NCI-H2107 treated with DMSO at 0.1 percent for 48 hours (cell line): ENCODE measurements around the gene OR10C1.

Experiments
- DNase-seq: peaks from one replicate; lab custom pipeline; 2025; ENCODE audit not compliant: unreplicated experiment; lab: John Stamatoyannopoulos, UW

OR10C1 gene

DNA sequence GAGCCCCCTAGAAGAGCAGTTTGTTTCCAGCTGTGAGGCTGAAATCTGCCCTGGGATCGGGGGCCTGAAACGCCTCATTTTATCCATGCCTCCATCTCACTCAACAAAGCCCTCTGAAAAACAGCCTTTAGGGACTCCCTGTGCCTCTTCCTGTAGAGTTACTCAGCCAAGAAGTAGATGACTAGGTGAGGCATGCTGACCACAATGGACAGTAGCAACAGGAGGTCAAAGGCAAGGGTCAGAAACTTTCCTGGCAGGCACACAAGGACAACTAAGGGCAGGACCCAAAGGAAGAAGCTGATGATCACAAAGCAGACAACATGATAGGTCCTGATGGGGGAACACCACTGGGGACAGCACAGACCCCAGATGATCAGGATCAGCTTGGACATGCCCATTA, 35.9 kb downstream of the OR10C1 start:
- no peak for DNase-seq

- no peak for DNase-seq
These were observed 38.9 kb downstream of the OR10C1 start for GRCh38 chr6:29477923-29478450.

DNA sequence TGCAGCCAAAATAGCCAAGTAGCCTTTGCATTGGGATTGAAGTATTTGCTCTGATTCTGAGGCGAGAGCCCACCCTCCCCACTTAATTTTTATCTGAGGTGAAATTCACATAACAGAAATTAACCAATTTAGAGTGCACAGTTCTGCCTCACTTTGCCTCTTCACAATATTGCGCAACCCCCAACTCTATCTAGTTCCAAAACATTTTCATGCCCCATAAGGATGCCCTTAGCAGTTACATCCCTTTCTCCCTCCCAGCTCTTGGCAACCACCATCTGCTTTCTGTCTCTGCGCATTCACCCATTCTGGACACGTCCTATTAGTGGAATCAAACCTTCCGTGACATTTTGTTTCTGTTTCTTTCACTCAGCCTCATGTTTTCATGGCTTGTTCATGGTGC, 39.6 kb downstream of the OR10C1 start:
- no peak for DNase-seq

DNA sequence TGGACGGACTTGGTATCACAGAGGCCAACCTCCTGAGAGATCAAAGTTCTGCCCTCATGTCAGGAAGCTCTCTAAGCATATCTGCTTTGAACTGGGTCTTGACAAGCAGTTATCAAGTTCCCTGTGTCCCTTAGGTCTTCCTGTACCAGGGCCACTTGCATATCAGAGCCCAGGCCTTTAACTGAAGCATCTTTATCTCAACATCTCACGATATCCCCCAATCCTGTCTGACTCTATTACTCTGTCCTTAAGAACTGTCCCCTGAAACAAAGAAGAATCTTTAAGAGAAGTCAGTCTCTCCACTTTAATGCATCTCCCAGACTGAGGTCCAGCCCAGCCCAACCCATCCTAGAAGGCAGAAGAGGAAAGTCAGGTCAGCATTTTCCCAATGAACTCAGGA, 40.5 kb downstream of the OR10C1 start:
- no peak for DNase-seq

DNA sequence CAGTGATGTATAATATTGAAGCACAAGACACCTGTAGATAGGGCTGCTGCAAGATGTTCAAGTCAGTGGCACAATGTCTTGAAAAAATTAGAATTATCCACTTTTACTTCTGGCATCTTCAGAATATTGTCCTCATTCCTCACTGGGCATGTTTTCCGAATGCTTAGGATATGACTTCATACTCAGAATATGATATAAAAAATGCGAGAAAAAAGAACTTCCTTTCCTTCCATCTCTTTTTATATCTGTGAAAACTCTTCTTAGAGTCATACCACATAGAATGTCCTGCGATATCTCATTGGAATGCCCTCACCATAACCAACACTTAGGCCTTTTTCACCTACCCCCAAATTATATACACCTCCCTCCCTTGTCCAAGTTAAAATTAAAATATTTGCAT, 44.1 kb downstream of the OR10C1 start:
- DNase-seq, result no peak

DNA sequence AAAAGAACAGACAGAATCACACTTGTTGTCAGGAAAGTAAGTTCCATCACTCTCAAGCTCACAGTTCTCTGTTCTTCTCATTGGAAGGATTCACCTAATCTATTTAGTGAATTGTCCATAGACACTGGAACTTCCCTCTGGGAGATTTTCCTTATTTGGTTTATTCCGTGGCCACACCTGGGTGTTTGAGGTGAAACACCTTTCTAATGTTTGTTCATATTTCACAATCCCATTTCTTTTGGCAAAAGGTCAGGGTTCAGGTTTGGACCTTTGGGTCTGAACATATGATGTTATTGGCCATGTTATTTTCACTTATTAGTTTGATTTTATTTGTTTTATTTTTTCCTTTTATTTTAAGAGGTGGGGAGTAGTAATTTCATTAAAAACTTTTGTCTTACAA, 44.6 kb downstream of the OR10C1 start:
- no peak for DNase-seq

DNA sequence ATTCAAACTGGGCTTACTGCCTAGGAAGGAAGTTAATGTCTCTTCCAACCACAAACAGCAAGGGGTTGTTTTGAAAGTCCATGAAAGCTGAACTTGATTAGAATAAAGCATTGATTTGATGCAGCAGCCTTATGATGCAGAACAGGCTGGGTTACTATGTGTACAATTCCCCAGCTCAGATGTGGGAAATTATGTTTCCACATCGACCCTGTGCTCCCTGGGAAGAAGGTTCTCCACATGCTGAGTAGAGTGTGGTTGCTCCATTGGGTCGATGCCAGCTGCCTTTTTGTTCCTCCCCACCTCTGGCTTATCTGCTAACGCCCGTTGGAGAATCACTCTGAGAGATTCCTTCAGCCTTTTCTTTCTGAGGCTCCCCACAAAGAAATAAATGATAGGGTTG, 47.5 kb downstream of the OR10C1 start:
- DNase-seq, result no peak

- no peak for DNase-seq
These were observed 48.0 kb downstream of the OR10C1 start for GRCh38 chr6:29487131-29487530.

GRCh38 chr6:29487660-29488059, 48.6 kb downstream of the OR10C1 start, which contains the start of gene MAS1L:
TSS of gene MAS1L (minus strand) at chr6:29487956. CDS start at chr6:29487902, 54 bp downstream.
- no peak for DNase-seq

DNA sequence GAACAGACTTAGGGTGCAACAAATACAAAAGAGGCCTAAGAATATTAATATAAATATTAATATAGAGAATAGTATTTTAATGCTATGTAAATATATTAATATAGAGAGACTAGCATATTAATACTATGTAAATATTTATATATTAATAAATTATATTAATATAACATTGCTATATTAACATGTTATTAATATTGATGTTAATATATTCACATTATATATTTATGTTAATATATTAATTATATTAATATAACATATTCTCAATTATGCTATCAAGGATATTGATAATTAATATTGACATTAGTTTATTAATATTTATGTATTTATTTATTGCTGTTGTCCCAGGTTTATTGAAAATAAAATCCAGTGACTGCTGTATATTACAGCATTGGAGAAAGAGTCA, 49.8 kb downstream of the OR10C1 start:
- DNase-seq, result no peak

DNA sequence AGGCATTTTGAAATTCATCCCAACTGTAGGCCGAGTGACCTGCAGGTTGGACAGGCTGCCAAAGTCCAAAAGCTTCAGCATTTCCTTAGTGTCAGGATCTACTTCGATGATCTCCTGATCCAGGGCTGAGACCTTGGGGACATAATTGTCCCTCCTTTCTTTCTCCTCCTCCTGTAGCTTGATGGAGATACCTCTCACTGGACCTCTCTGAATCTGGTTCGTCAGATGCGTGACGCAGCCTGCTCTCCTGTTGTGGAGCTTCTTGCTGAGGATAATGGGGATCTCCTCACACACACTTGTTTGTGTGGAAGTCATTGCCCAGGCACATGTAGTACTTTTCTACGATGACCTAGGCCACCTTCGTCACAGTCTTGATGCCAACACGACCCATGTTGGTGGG, 50.2 kb downstream of the OR10C1 start:
- no peak for DNase-seq

- DNase-seq, result no peak
These were observed 50.9 kb downstream of the OR10C1 start for GRCh38 chr6:29490055-29490454.

DNA sequence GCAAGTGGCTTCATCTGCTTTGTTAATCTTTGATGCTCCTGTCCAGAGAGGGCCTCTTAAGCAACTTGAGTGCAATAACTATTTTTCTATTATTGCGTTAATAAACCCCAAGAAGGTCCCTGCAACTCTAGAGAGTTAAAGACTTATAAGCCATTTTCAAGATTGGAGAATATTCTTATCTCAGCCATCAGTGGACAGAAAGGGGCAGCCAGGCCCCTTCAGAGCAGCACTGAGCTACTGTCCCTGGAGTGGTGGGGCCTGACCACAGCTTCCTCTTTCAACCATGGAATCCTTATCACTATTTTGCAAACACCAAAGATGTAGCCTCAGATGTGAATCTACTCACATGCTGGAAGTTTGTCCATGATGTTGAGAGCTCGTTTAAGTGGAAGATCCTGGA, 51.4 kb downstream of the OR10C1 start:
- no peak for DNase-seq
